Femur (tissue), 1 donor: ENCODE data around the gene LRP1B.

ENCODE experiments used
- DNase-seq: peaks from one replicate; pipeline ENCODE4 v3.0.0-alpha.2; 2017

LRP1B gene

GRCh38 chr2:142131010-142131669, at the start of gene LRP1B:
Gene LRP1B, minus strand, starts transcription at chr2:142131016. Its CDS starts 287 bp downstream, at chr2:142130729.
- DNase-seq = peak; percentile 27

- DNase-seq = no peak
Observed at GRCh38 chr2:142179686-142180085, 48.9 kb upstream of the LRP1B start.

GRCh38 chr2:142178604-142179003, 47.8 kb upstream of the LRP1B start:
- no peak for DNase-seq

- no peak for DNase-seq
Observed at GRCh38 chr2:142176941-142177340, 46.1 kb upstream of the LRP1B start.

GRCh38 chr2:142175813-142176338, 45.1 kb upstream of the LRP1B start:
- no peak for DNase-seq

GRCh38 chr2:142174176-142174575, 43.4 kb upstream of the LRP1B start:
- no peak for DNase-seq

GRCh38 chr2:142170847-142171246, 40.0 kb upstream of the LRP1B start:
- no peak for DNase-seq

- no peak for DNase-seq
Observed at GRCh38 chr2:142165790-142166189, 35.0 kb upstream of the LRP1B start.

- DNase-seq = no peak
Observed at GRCh38 chr2:142153601-142154000, 22.8 kb upstream of the LRP1B start.

- DNase-seq = no peak
Observed at GRCh38 chr2:142150453-142150852, 19.6 kb upstream of the LRP1B start.

GRCh38 chr2:142144547-142144946, 13.7 kb upstream of the LRP1B start:
- no peak for DNase-seq

GRCh38 chr2:142142595-142142994, 11.8 kb upstream of the LRP1B start:
- no peak for DNase-seq

GRCh38 chr2:142140434-142140845, 9.6 kb upstream of the LRP1B start:
- no peak for DNase-seq

- no peak for DNase-seq
Observed at GRCh38 chr2:142139384-142139783, 8.6 kb upstream of the LRP1B start.

- no peak for DNase-seq
Observed at GRCh38 chr2:142136571-142136970, 5.8 kb upstream of the LRP1B start.

GRCh38 chr2:142134911-142135310, 4.1 kb upstream of the LRP1B start:
- DNase-seq = no peak

- peak; percentile 69 for DNase-seq
Observed at GRCh38 chr2:142130111-142131009, 456 bp downstream of the LRP1B start.

GRCh38 chr2:142128105-142128504, 2.7 kb downstream of the LRP1B start:
- DNase-seq = no peak

- DNase-seq = no peak
Observed at GRCh38 chr2:142127248-142127647, 3.6 kb downstream of the LRP1B start.

GRCh38 chr2:142124706-142125105, 6.1 kb downstream of the LRP1B start:
- DNase-seq = no peak

- no peak for DNase-seq
Observed at GRCh38 chr2:142119347-142119746, 11.5 kb downstream of the LRP1B start.

- no peak for DNase-seq
Observed at GRCh38 chr2:142112757-142113221, 18.0 kb downstream of the LRP1B start.

- no peak for DNase-seq
Observed at GRCh38 chr2:142104134-142104758, 26.6 kb downstream of the LRP1B start.
